H1 (cell line): ENCODE data around the gene FTL. TPM values are rescaled to one million over a fixed set of nuclear protein-coding genes. Genes with fewer than 3 reads are reported as not detected.

Source experiments
- ASH2L ChIP-seq: fragments of 200-600, 300-600 bp; sonication (generic); IDR thresholded peaks from one replicate; pipeline ENCODE4 v1.7.1; 2017; ENCODE audit warnings: low read length
- CHD7 ChIP-seq: fragments of 300-600 bp; sonication (generic); IDR thresholded peaks from 2 replicates; pipeline ENCODE4 v1.7.1; 2012; ENCODE audit warnings: low read length, moderate library complexity, mild to moderate bottlenecking, inconsistent platforms; ENCODE audit not compliant: insufficient replicate concordance
- E2F6 ChIP-seq: IDR thresholded peaks from 2 replicates; pipeline ENCODE4 v1.6.1; 2012; ENCODE audit warnings: inconsistent platforms
- EZH2 ChIP-seq: fragments of 200-600 bp; sonication (generic); IDR thresholded peaks from 2 replicates; pipeline ENCODE4 v1.7.1; 2012; ENCODE audit warnings: low read depth, mild to moderate bottlenecking, moderate library complexity, low read length, inconsistent platforms; ENCODE audit not compliant: severe bottlenecking
- KDM5A ChIP-seq: fragments of 200-600 bp; IDR thresholded peaks from 2 replicates; pipeline ENCODE4 v1.7.1; 2012; ENCODE audit warnings: mild to moderate bottlenecking, low read length, inconsistent platforms, mixed read lengths
- NRF1 ChIP-seq: IDR thresholded peaks from 2 replicates; pipeline ENCODE4 v1.6.1; 2011; ENCODE audit warnings: mild to moderate bottlenecking, low read depth, low read length, improper control_type of control experiment
- SP1 ChIP-seq: IDR thresholded peaks from 2 replicates; pipeline ENCODE4 v1.6.1; 2011; ENCODE audit warnings: low read depth, low read length
- polyA plus RNA-seq, 7 experiments: library from polyadenylated mRNA; depleted of rRNA in 3 of 7; stranded (reverse) in 5 of 7; unstranded in 2 of 7; fragments of >200 nt in 5 of 7; fragments of 200-250 nt in 2 of 7; gene quantifications; 1 replicate in 5 of 7; 2 replicates in 1 of 7; 4 replicates in 1 of 7; pipeline versions ENCODE4 v1.2.1 to v1.2.3, GENCODE V29; 2011 to 2013; ENCODE audit warnings: missing spikeins in 2 of 7, mixed read lengths in 2 of 7
- total RNA-seq: library from RNA; stranded (reverse); fragmentation: NEBNext Ultra II Directional; extraction: Animal tissue kit (Norgen Biotek cat#: 25700); gene quantifications from 2 replicates; pipeline ENCODE4 v1.2.1, GENCODE V29; 2021

The FTL gene
- total and polyA plus RNA-seq, 2 of the 8 experiments (the other 6 are each of a cell fraction or from before 2014, with no cell fraction given), result 1,751 to 2,427 TPM

DNA sequence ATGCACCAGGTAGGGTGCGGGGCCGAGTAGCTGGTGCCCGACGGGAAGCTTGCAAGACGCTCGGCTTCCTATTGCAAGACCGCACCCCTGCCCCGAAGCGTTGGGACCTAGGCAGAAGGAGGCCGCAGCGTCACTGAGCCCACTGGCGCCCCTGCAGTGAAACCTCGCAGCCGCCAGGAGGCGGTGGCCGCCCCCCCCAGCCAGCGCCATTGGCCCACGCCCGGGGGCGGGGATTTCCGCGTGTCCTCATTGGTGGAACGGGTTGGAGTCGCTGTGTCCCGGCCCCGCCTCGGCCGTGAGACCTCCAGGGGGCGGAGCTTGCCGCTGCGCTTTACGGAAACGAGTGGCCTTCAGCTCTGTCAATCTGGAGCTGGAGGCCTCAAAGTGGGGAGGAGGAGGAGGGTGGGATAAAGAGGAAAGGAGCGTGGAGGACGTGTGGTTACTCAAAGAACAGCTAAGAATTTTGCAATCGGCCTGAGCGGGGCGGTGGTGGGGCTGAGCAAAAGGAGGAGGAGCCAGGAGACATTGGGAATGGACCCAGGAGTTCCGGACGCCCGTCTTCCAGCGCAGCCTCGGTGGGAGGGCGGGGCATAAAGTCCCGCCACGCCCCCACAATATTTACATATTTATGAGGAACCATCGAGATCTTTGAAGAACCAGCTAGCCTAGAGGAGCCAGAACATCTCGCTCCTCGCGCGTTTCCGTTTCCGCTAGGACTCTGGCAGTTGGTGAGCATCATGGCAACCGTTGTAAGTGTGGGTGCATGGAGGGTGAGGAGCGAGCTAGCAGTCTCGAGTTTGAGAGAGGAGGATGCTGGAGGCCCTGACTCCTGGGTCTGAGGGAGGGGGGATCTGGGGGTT, 28.3 kb downstream of the FTL start, which contains the start of the genes GYS1 and RUVBL2 (continued):
- TF ChIP-seq CHD7 (no peak), KDM5A (peak; percentile 83; the same call in 1 of the 2 replicates), ASH2L (no peak), EZH2 (no peak), NRF1 (no peak), SP1 (peak; percentile 91), E2F6 (peak; percentile 49; the same call in 1 of the 2 replicates)
